Esophagus muscularis mucosa (tissue), 3 donors: ENCODE results near the gene RMI2.

Experiments
- POLR2A ChIP-seq: fragments of 450-650 bp; IDR thresholded peaks from one replicate; pipeline ENCODE4 v1.6.1; 2017; ENCODE audit warnings: antibody characterized with exemption, moderate library complexity, mild to moderate bottlenecking, low read depth
- POLR2AphosphoS5 ChIP-seq, 2 donors: sonication (generic); formaldehyde crosslinking; IDR thresholded peaks; one replicate each; pipeline ENCODE4 v1.6.1; 2017; ENCODE audit warnings: antibody characterized with exemption in 2 of 2
- TF ChIP-seq, protein P1 (sequence below), 3 experiments: fragments of 200-600 bp in 2 of 3; fragments of 450-650 bp in 1 of 3; sonication (generic) in 2 of 3; IDR thresholded peaks; one replicate each; pipeline ENCODE4 v1.5.1; 2017 to 2019; ENCODE audit warnings: antibody characterized with exemption in 3 of 3, mild to moderate bottlenecking in 2 of 3, moderate library complexity in 1 of 3

DNA sequence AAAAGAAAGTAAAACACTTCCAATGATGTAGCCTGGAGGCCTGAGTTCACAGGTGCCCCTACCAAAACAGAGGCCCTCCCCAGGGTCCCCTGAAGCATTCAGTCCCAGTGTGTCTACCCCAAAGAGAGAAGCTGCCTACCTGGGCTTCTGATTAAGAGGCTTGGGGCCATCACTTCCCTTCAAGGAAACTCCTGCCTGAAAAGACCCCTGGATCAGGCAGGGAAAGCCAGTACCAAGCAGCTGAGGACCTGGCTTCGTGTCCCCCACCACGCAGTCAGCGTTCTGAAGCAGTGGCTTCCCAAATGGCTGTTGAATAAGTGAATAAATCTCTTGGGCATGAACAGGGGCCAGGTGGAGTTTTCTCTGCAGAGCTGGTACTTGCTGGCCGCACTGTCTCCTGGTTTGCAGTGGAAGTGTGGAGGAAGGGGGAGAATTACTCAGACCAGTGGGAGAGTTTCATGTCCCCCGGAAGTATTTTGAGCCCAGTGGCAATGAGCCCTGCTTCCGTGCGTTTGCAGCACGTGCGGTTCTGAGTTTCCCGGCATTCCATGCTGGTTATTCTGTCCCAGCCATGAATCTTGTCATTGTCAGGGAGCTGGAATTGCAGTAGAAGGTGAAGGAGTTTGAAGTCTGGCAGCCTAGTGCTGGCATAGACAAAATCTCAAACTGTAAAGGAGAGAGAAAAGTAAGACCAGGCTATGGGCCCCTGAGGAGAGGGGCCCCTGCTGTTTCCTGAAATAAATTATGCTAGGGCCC is 27.0 kb downstream of the RMI2 start:
- TF ChIP-seq POLR2A: no peak
- TF ChIP-seq, protein P1, sequence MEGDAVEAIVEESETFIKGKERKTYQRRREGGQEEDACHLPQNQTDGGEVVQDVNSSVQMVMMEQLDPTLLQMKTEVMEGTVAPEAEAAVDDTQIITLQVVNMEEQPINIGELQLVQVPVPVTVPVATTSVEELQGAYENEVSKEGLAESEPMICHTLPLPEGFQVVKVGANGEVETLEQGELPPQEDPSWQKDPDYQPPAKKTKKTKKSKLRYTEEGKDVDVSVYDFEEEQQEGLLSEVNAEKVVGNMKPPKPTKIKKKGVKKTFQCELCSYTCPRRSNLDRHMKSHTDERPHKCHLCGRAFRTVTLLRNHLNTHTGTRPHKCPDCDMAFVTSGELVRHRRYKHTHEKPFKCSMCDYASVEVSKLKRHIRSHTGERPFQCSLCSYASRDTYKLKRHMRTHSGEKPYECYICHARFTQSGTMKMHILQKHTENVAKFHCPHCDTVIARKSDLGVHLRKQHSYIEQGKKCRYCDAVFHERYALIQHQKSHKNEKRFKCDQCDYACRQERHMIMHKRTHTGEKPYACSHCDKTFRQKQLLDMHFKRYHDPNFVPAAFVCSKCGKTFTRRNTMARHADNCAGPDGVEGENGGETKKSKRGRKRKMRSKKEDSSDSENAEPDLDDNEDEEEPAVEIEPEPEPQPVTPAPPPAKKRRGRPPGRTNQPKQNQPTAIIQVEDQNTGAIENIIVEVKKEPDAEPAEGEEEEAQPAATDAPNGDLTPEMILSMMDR (IDR thresholded peaks at IDR 0.05): no peak
- TF ChIP-seq POLR2AphosphoS5 (IDR thresholded peaks at IDR 0.05): no peak
